NT2/D1 (cell line): ENCODE data around the gene DDX47.
"Not testable (repeated sequence)": the region's sequence is repeated elsewhere in the genome, so short reads cannot be mapped to it uniquely, and the experiment has no call there.

Experiments
- SUZ12 ChIP-seq: IDR thresholded peaks from 2 replicates; pipeline ENCODE4 v1.6.1; 2011; ENCODE audit not compliant: insufficient read length, insufficient read depth; ENCODE audit errors: extremely low read depth
- YY1 ChIP-seq: IDR thresholded peaks from 2 replicates; pipeline ENCODE4 v1.6.1; 2011; ENCODE audit not compliant: insufficient read length, insufficient read depth
- ZNF274 ChIP-seq: IDR thresholded peaks from 2 replicates; pipeline ENCODE4 v1.6.1; 2011; ENCODE audit warnings: mild to moderate bottlenecking, low read depth, low read length

DNA sequence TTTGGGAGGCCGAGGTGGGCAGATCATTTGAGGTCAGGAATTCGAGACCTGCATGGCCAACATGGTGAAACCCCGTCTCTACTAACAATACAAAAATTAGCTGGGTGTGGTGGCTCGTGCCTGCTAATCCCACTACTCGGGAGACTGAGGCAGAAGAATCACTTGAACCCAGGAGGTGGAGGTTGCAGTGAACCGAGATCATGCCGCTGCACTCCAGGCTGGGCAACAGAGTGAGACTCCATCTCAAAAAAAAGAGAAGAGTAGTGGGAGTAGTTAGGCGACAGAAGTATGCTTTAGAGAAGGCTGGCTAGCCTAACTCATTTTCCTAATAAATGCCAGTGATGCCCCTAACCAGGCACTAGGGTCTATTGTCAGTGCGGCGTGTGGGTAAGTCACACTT lies 26.3 kb downstream of the DDX47 start:
- not testable (repeated sequence) for TF ChIP-seq YY1, ZNF274, SUZ12
